Lung (tissue), 12 donors: ENCODE measurements around the gene SLC29A3. TPM values are rescaled to one million over a fixed set of nuclear protein-coding genes. Genes with fewer than 3 reads are reported as not detected.

ENCODE experiments used
- ATAC-seq: fragments of 200-7000 bp; cut with Tn5 transposase; one replicate; pipeline ENCODE4 v1.9.1; 2020; ENCODE audit warnings: moderate number of reproducible peaks; ENCODE audit not compliant: insufficient read depth, low FRiP score
- DNase-seq, 3 donors: peaks; one replicate each; pipeline ENCODE4 v3.0.0-alpha.2; 2013 to 2017
- H3K27ac ChIP-seq, 2 donors: one replicate each; pipeline ENCODE4 v1.5.1; 2013; ENCODE audit warnings: mild to moderate bottlenecking in 2 of 2, moderate library complexity in 2 of 2, control low read depth in 1 of 2, inconsistent platforms in 1 of 2, low read depth in 1 of 2, low read length in 1 of 2
- H3K27me3 ChIP-seq, 3 donors: one replicate each; pipeline ENCODE4 v1.5.1; 2013; ENCODE audit warnings: low read length in 2 of 3; ENCODE audit not compliant: control insufficient read depth in 3 of 3, insufficient read depth in 3 of 3
- H3K36me3 ChIP-seq, 4 donors: one replicate each; pipeline ENCODE4 v1.5.1; 2013; ENCODE audit warnings: low read length in 4 of 4, mild to moderate bottlenecking in 1 of 4, moderate library complexity in 1 of 4; ENCODE audit not compliant: control insufficient read depth in 4 of 4, insufficient read depth in 4 of 4
- H3K4me1 ChIP-seq, 5 donors: one replicate each; pipeline ENCODE4 v1.5.1; 2013; ENCODE audit warnings: low read length in 5 of 5, mild to moderate bottlenecking in 2 of 5, moderate library complexity in 1 of 5; ENCODE audit not compliant: control insufficient read depth in 5 of 5, insufficient read depth in 5 of 5
- H3K4me3 ChIP-seq: one replicate; pipeline ENCODE4 v1.5.1; 2013; ENCODE audit warnings: mild to moderate bottlenecking, control low read depth, moderate library complexity
- H3K9ac ChIP-seq, 2 donors: one replicate each; pipeline ENCODE4 v1.5.1; 2013; ENCODE audit warnings: low read length in 2 of 2, control low read depth in 1 of 2; ENCODE audit not compliant: insufficient read depth in 1 of 2
- H3K9me3 ChIP-seq, 4 donors: one replicate each; pipeline ENCODE4 v1.5.1; 2013; ENCODE audit warnings: low read length in 3 of 4, mild to moderate bottlenecking in 1 of 4, moderate library complexity in 1 of 4; ENCODE audit not compliant: control insufficient read depth in 4 of 4, insufficient read depth in 3 of 4
- CTCF ChIP-seq: IDR thresholded peaks from 2 replicates; pipeline ENCODE4 v1.5.1; 2012; ENCODE audit warnings: mild to moderate bottlenecking; ENCODE audit errors: control extremely low read depth, extremely low read depth
- WGBS, 2 donors: extraction: QIAGEN DNeasy Blood & Tissue Kit; methylation state at CpG; one replicate each; pipeline ENCODE4 v1.1.7; 2013; 5-methylcytosine and 5-hydroxymethylcytosine counted together
- polyA plus RNA-seq, 2 donors: library from polyadenylated mRNA; stranded (reverse); fragments of 200-250 nt; gene quantifications; one replicate each; pipeline ENCODE4 v1.2.1, GENCODE V29; 2013
- total RNA-seq, 2 donors: library from RNA; depleted of rRNA in 1 of 2; stranded (reverse); fragments of >200 nt in 1 of 2; gene quantifications; one replicate each; pipeline ENCODE4 v1.2.1, GENCODE V29; 2014 to 2021
- donor health status: control.
- donor health status: control.
- donor health status: Bipolar disorder and iron deficiency.
- donor health status: healthy.
- donor health status: DM: yes; HTN: yes; CAD: no.

SLC29A3 gene
- total and polyA plus RNA-seq, 4 donors, result 4.9 to 9.6 (median 5.4) TPM

- H3K9me3 ChIP-seq, result no peaks in the 10 kb centered on the region
- no peak overlapping the region for H3K4me3 ChIP-seq
- ATAC-seq, result no peak
- WGBS, 2 donors, result 86 to 91% methylated on average over 6 of the region's 6 CpGs
- peaks cover 0 to 12% (median 5%) of the 10 kb centered on the region in 4 donors for H3K36me3 ChIP-seq
- H3K4me1 ChIP-seq, result peaks cover 0 to 6% (median 0%) of the 10 kb centered on the region in 5 donors
- H3K27me3 ChIP-seq, result no peaks in the 10 kb centered on the region
- no peak overlapping the region for H3K9ac ChIP-seq
- no peak overlapping the region for H3K27ac ChIP-seq
- TF ChIP-seq CTCF, result no peak
- DNase-seq, result no peak
Observed at GRCh38 chr10:71351087-71351486, 32.0 kb downstream of the SLC29A3 start.

DNA sequence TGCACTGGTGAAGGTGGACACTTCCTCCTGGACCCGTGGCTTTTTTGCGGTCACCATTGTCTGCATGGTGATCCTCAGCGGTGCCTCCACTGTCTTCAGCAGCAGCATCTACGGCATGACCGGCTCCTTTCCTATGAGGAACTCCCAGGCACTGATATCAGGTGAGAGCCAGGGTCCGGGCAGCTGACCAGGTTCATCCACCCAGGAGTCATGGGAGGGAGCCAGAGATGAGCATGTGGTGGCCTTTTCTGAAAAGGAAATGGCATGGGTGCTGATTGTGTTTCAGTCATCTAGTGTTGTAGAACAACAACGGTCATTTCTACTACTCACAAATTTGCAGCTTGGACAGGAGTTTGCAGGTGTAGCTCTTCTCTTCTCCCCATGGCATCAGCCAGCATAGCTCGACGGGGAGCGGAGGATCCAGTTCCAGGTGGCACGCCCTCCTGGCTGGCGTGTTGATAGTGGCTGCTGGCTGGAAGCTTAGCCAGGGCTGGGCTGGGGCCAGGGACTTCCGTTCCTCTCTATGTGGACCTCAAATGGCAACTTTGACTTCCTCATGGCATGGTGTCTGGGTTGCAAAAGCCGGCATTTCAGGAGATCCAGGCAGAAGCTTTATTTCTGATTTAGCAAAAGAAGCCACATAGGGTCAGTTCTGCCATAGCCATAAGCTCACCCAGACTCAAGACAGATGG, 32.7 kb downstream of the SLC29A3 start:
- 82 to 84% methylated on average over 14 of the region's 14 CpGs for WGBS, 2 donors
- Histone ChIP-seq H3K27me3 (no peaks in the 10 kb centered on the region), H3K9me3 (no peaks in the 10 kb centered on the region), H3K9ac (no peak overlapping the region), H3K36me3 (peaks cover 0 to 13% (median 6%) of the 10 kb centered on the region in 4 donors), H3K4me3 (no peak overlapping the region), H3K27ac (no peak overlapping the region), H3K4me1 (peaks cover 0 to 3% (median 0%) of the 10 kb centered on the region in 5 donors)
- ATAC-seq, result no peak
- TF ChIP-seq CTCF, result no peak
- DNase-seq, result no peak

GRCh38 chr10:71353639-71354038, 34.6 kb downstream of the SLC29A3 start:
- no peaks in the 10 kb centered on the region for H3K9me3 ChIP-seq
- H3K9ac ChIP-seq, result no peak overlapping the region
- H3K36me3 ChIP-seq, result peaks cover 0 to 13% (median 5%) of the 10 kb centered on the region in 4 donors
- TF ChIP-seq CTCF, result no peak
- no peaks in the 10 kb centered on the region for H3K27me3 ChIP-seq
- 72 to 77% methylated on average over 9 of the region's 9 CpGs for WGBS, 2 donors
- no peak overlapping the region for H3K27ac ChIP-seq
- ATAC-seq, result no peak
- H3K4me1 ChIP-seq, result peaks cover 0 to 6% (median 0%) of the 10 kb centered on the region in 5 donors
- no peak overlapping the region for H3K4me3 ChIP-seq
- no peak for DNase-seq
